Measurements from ENCODE around the gene RELN.

RELN gene

GRCh38 chr7:103995554-103995953 is 6.1 kb upstream of the RELN start:
- Histone ChIP-seq H3K4me3 (ENCODE audit: low read depth, low read length, poor library complexity, severe bottlenecking) (no peak overlapping the region), H3K9ac (ENCODE audit: low read length) (no peak overlapping the region), H3K79me2 (ENCODE audit: insufficient read depth, low read length) (no peaks in the 10 kb centered on the region), H3F3A (ENCODE audit: insufficient read depth, low read length) (no peaks in the 10 kb centered on the region), H3K4me2 (ENCODE audit: low read length) (no peak overlapping the region), H3K9me2 (ENCODE audit: low read depth, low read length) (no peaks in the 10 kb centered on the region), H3K27ac (ENCODE audit: low read depth, low read length, poor library complexity, severe bottlenecking) (no peak overlapping the region), H3K36me3 (ENCODE audit: insufficient read depth, low read length) (no peaks in the 10 kb centered on the region), H3K9me3 (ENCODE audit: low read length) (no peaks in the 10 kb centered on the region), H3K4me1 (ENCODE audit: insufficient read depth, low read length, severe bottlenecking) (no peaks in the 10 kb centered on the region), H4K20me1 (ENCODE audit: insufficient read depth, low read length) (no peaks in the 10 kb centered on the region), H3K27me3 (ENCODE audit: insufficient read depth, low read length) (no peaks in the 10 kb centered on the region), H2AFZ (ENCODE audit: low read length) (no peak overlapping the region)
- TF ChIP-seq CTCF (IDR thresholded peaks at IDR 0.05; ENCODE audit: low read length): no peak
- no peak for TF ChIP-seq EZH2 (IDR thresholded peaks at IDR 0.05; ENCODE audit: borderline replicate concordance, low read length)

- H3K27ac ChIP-seq (ENCODE audit: low read depth, low read length, poor library complexity, severe bottlenecking): no peak overlapping the region
- H3K9me2 ChIP-seq (ENCODE audit: low read depth, low read length): no peaks in the 10 kb centered on the region
- no peaks in the 10 kb centered on the region for H3K36me3 ChIP-seq (ENCODE audit: insufficient read depth, low read length)
- H3F3A ChIP-seq (ENCODE audit: insufficient read depth, low read length): no peaks in the 10 kb centered on the region
- H3K27me3 ChIP-seq (ENCODE audit: insufficient read depth, low read length): no peaks in the 10 kb centered on the region
- no peak overlapping the region for H2AFZ ChIP-seq (ENCODE audit: low read length)
- H3K4me1 ChIP-seq (ENCODE audit: insufficient read depth, low read length, severe bottlenecking): no peaks in the 10 kb centered on the region
- H3K4me2 ChIP-seq (ENCODE audit: low read length): no peak overlapping the region
- H4K20me1 ChIP-seq (ENCODE audit: insufficient read depth, low read length): no peaks in the 10 kb centered on the region
- H3K4me3 ChIP-seq (ENCODE audit: low read depth, low read length, poor library complexity, severe bottlenecking): no peak overlapping the region
- no peaks in the 10 kb centered on the region for H3K79me2 ChIP-seq (ENCODE audit: insufficient read depth, low read length)
- no peak for TF ChIP-seq CTCF (IDR thresholded peaks at IDR 0.05; ENCODE audit: low read length)
- TF ChIP-seq EZH2 (IDR thresholded peaks at IDR 0.05; ENCODE audit: borderline replicate concordance, low read length): no peak
- H3K9ac ChIP-seq (ENCODE audit: low read length): no peak overlapping the region
- no peaks in the 10 kb centered on the region for H3K9me3 ChIP-seq (ENCODE audit: low read length)
Measured at GRCh38 chr7:103993551-103993950, 4.1 kb upstream of the RELN start.

- Histone ChIP-seq H3K4me3 (ENCODE audit: low read depth, low read length, poor library complexity, severe bottlenecking) (no peak overlapping the region), H3K36me3 (ENCODE audit: insufficient read depth, low read length) (no peaks in the 10 kb centered on the region), H3F3A (ENCODE audit: insufficient read depth, low read length) (no peaks in the 10 kb centered on the region), H2AFZ (ENCODE audit: low read length) (no peak overlapping the region), H3K4me1 (ENCODE audit: insufficient read depth, low read length, severe bottlenecking) (no peaks in the 10 kb centered on the region), H4K20me1 (ENCODE audit: insufficient read depth, low read length) (no peaks in the 10 kb centered on the region), H3K79me2 (ENCODE audit: insufficient read depth, low read length) (no peaks in the 10 kb centered on the region), H3K9ac (ENCODE audit: low read length) (no peak overlapping the region), H3K9me2 (ENCODE audit: low read depth, low read length) (no peaks in the 10 kb centered on the region), H3K9me3 (ENCODE audit: low read length) (no peaks in the 10 kb centered on the region), H3K4me2 (ENCODE audit: low read length) (no peak overlapping the region), H3K27ac (ENCODE audit: low read depth, low read length, poor library complexity, severe bottlenecking) (no peak overlapping the region), H3K27me3 (ENCODE audit: insufficient read depth, low read length) (no peaks in the 10 kb centered on the region)
- TF ChIP-seq EZH2 (IDR thresholded peaks at IDR 0.05; ENCODE audit: borderline replicate concordance, low read length) (no peak), CTCF (IDR thresholded peaks at IDR 0.05; ENCODE audit: low read length) (no peak)
Measured at GRCh38 chr7:103991406-103991805, 1.9 kb upstream of the RELN start.

All from OCI-LY1 (cell line).